PC-3 (cell line): ENCODE measurements around the gene LRP2BP.

Source experiments
- CTCF ChIP-seq: fragments of 300-600 bp; sonication (generic); conservative IDR thresholded peaks from 2 replicates; pipeline ENCODE4 v1.5.1; 2017; ENCODE audit warnings: antibody characterized with exemption, low read depth, mild to moderate bottlenecking, low read length
- EZH2 ChIP-seq: fragments of 300-600 bp; sonication (generic); IDR thresholded peaks from one replicate; pipeline ENCODE4 v1.6.1; 2017; ENCODE audit warnings: antibody characterized with exemption, mild to moderate bottlenecking, low read length; ENCODE audit not compliant: unreplicated experiment
- EZH2phosphoT487 ChIP-seq: fragments of 300-600 bp; sonication (generic); IDR thresholded peaks from 2 replicates; pipeline ENCODE4 v1.6.1; 2018; ENCODE audit warnings: mild to moderate bottlenecking, antibody characterized with exemption, low read length, borderline replicate concordance

GRCh38 chr4:185332575-185333464 is 62.9 kb downstream of the LRP2BP start:
- TF ChIP-seq CTCF (no peak), EZH2phosphoT487 (no peak), EZH2 (no peak)
